Measurements from ENCODE around the gene MGLL. TPM values are rescaled to one million over a fixed set of nuclear protein-coding genes. Genes with fewer than 3 reads are reported as not detected.

MGLL gene
- total RNA-seq, 1 donor from 2014 or later: 10.3 TPM

DNA sequence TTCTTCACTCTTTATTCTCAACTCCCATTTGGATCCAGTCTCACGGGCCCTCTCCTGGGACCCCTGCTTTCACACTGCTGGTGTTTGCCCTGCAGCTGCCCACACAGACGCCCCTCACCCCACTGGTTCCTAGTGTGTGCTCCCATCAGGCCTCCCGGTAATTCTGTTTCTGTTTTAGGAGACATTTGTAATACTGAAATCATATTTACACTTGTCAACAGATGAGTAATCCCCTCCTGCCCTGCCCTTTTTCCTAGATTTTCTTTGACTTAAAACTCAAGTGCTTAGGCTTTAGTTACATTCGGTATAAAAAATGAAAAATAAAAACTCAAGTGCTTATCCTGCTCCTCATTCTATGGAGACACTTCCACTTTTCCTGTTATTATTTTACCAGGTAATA, 167.9 kb downstream of the MGLL start:
- Mint-ChIP-seq H3K9me3 (ENCODE audit: unreplicated experiment) (peaks cover 2% of the 10 kb centered on the region), H3K36me3 (ENCODE audit: unreplicated experiment) (no peaks in the 10 kb centered on the region), H3K4me3 (ENCODE audit: unreplicated experiment) (no peak overlapping the region), H3K4me1 (ENCODE audit: low read depth, unreplicated experiment) (peaks cover 17% of the 10 kb centered on the region), H3K27ac (ENCODE audit: unreplicated experiment) (no peak overlapping the region), H3K27me3 (ENCODE audit: unreplicated experiment) (peaks cover 4% of the 10 kb centered on the region)
- TF ChIP-seq, protein P1, sequence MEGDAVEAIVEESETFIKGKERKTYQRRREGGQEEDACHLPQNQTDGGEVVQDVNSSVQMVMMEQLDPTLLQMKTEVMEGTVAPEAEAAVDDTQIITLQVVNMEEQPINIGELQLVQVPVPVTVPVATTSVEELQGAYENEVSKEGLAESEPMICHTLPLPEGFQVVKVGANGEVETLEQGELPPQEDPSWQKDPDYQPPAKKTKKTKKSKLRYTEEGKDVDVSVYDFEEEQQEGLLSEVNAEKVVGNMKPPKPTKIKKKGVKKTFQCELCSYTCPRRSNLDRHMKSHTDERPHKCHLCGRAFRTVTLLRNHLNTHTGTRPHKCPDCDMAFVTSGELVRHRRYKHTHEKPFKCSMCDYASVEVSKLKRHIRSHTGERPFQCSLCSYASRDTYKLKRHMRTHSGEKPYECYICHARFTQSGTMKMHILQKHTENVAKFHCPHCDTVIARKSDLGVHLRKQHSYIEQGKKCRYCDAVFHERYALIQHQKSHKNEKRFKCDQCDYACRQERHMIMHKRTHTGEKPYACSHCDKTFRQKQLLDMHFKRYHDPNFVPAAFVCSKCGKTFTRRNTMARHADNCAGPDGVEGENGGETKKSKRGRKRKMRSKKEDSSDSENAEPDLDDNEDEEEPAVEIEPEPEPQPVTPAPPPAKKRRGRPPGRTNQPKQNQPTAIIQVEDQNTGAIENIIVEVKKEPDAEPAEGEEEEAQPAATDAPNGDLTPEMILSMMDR (IDR thresholded peaks at IDR 0.05; ENCODE audit: partially characterized antibody, unreplicated experiment): no peak
- DNase-seq: no peak

DNA sequence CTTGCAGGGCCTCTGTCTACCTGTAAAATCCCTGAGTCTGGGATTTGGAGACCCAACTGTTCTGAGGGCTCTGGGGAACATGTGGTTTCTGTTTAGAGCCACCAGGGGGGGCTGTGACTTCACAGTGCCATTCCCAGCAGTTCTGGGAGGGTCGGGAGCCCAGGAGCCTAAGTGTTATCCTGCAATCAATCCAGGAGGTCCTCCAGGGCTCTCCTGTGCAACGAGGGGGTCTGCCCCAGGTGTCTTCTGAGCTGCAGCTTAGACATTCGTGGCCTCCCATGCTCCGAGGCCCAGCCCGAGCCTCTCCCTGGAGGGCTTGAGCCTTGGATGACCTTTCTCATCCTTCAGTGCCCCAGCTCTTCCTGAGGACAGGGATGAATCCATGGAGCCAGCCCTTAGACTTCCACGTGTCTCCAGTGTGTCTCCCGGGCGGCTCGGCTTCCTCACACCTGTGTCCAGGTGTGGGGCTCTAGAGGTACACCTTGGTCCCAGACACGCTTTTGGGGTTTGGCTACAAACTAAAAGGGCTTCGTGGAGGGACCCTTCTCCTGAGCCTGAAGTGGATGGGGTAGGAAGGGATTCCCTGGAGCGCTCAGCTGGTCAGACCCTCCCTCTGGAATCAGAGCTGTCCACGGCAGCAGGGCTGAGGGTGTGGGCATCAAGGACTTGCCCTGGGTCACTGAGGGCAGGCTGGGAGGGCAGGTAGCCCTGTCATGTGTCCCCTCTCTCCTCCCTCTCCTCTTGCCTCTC, 169.9 kb downstream of the MGLL start:
- H3K4me1 Mint-ChIP-seq (ENCODE audit: low read depth, unreplicated experiment): peaks cover 17% of the 10 kb centered on the region
- H3K9me3 Mint-ChIP-seq (ENCODE audit: unreplicated experiment): no peaks in the 10 kb centered on the region
- peaks cover 4% of the 10 kb centered on the region for H3K27me3 Mint-ChIP-seq (ENCODE audit: unreplicated experiment)
- peak; percentile 72 for DNase-seq
- no peaks in the 10 kb centered on the region for H3K36me3 Mint-ChIP-seq (ENCODE audit: unreplicated experiment)
- no peak overlapping the region for H3K27ac Mint-ChIP-seq (ENCODE audit: unreplicated experiment)
- TF ChIP-seq, protein P1 (IDR thresholded peaks at IDR 0.05; ENCODE audit: partially characterized antibody, unreplicated experiment): peak; percentile 85
- no peak overlapping the region for H3K4me3 Mint-ChIP-seq (ENCODE audit: unreplicated experiment)

DNA sequence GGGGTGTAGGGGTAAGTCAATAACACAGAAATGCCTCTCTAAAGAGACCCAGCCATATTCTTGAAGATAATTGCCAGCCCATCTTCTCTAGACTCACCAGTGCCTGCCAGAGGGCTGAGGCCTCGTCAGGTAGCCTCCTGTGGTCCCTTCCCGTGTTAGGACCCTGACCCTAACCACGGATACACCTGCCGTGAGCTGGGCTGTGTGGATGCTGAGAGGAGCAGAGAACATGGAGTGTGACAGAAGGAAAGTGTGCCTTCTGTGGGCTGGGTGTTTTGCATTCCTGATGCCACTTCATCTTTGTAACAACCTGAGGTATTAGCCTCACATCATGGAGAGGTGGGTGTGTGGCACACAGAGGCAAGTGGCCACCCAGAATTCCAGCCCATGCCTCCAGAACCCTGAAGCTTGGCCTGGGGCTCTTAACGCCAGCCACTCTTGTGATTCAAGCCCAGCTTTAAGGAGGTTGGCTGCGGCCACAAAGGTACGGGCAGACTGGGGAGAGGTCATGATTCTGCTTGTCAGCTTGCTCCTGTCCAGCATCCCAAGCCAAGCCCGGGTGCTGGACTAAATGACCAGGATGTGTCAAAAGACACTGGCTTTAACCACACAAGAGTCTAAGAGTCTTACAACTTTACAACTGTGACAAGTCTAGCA, 170.7 kb downstream of the MGLL start:
- no peaks in the 10 kb centered on the region for H3K9me3 Mint-ChIP-seq (ENCODE audit: unreplicated experiment)
- no peak for DNase-seq
- H3K27ac Mint-ChIP-seq (ENCODE audit: unreplicated experiment): no peak overlapping the region
- H3K4me1 Mint-ChIP-seq (ENCODE audit: low read depth, unreplicated experiment): peaks cover 16% of the 10 kb centered on the region
- no peak overlapping the region for H3K4me3 Mint-ChIP-seq (ENCODE audit: unreplicated experiment)
- peaks cover 4% of the 10 kb centered on the region for H3K27me3 Mint-ChIP-seq (ENCODE audit: unreplicated experiment)
- no peaks in the 10 kb centered on the region for H3K36me3 Mint-ChIP-seq (ENCODE audit: unreplicated experiment)
- TF ChIP-seq, protein P1 (IDR thresholded peaks at IDR 0.05; ENCODE audit: partially characterized antibody, unreplicated experiment): no peak

DNA sequence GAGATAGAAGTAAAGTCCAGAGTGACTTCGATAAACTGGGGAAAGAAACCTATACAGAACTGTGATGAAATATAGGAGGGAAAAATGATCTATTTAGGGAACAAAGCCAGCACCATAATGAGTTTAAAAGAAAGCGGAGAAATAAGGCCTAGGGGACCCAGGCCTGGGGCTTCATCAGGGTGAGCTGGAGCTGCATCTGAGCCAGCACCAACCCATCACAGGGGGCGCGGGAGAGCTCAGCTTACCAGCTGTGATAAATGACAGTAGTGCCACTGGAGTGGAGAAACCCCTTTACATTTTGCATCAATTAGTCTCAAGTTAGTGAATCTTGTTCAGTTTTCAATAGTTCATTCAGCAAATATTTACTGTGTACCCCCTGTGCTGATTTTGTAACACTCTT, 172.1 kb downstream of the MGLL start:
- Mint-ChIP-seq H3K4me1 (ENCODE audit: low read depth, unreplicated experiment) (peaks cover 11% of the 10 kb centered on the region), H3K27me3 (ENCODE audit: unreplicated experiment) (peaks cover 4% of the 10 kb centered on the region), H3K4me3 (ENCODE audit: unreplicated experiment) (no peak overlapping the region), H3K27ac (ENCODE audit: unreplicated experiment) (no peak overlapping the region), H3K9me3 (ENCODE audit: unreplicated experiment) (no peaks in the 10 kb centered on the region), H3K36me3 (ENCODE audit: unreplicated experiment) (no peaks in the 10 kb centered on the region)
- no peak for DNase-seq
- TF ChIP-seq, protein P1 (IDR thresholded peaks at IDR 0.05; ENCODE audit: partially characterized antibody, unreplicated experiment): no peak

- H3K27ac Mint-ChIP-seq (ENCODE audit: unreplicated experiment): peak overlapping the region; percentile 33
- peaks cover under 1% of the 10 kb centered on the region for H3K27me3 Mint-ChIP-seq (ENCODE audit: unreplicated experiment)
- no peaks in the 10 kb centered on the region for H3K9me3 Mint-ChIP-seq (ENCODE audit: unreplicated experiment)
- H3K4me1 Mint-ChIP-seq (ENCODE audit: low read depth, unreplicated experiment): no peaks in the 10 kb centered on the region
- H3K4me3 Mint-ChIP-seq (ENCODE audit: unreplicated experiment): no peak overlapping the region
- TF ChIP-seq, protein P1 (IDR thresholded peaks at IDR 0.05; ENCODE audit: partially characterized antibody, unreplicated experiment): no peak
- DNase-seq: no peak
- H3K36me3 Mint-ChIP-seq (ENCODE audit: unreplicated experiment): no peaks in the 10 kb centered on the region
These were observed 174.5 kb downstream of the MGLL start for GRCh38 chr3:127647845-127648204.

Data from glutamatergic neuron (in vitro differentiated cells).